Measurements from ENCODE around the gene ZNF10. TPM values are rescaled to one million over a fixed set of nuclear protein-coding genes. Genes with fewer than 3 reads are reported as not detected.

ZNF10 gene
- total RNA-seq, 1 experiment from 2014 or later: 0.59 TPM

DNA sequence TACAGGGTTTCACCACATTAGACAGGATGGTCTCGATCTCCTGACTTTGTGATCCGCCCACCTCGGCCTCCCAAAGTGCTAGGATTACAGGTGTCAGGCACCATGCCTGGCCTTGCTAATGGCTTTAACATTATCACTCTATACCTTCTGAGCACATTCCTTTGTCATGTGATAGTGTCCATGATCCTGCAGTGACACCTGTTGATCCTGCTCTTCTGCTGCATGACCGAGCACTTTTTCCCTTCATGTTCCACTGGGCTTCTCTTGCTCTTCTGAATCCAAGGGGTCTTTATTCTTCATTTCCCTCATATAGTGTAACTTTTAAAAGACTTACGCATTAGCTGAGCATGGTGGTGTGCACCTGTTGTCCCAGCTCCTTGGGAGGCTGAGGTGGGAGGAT is 62.4 kb downstream of the ZNF10 start:
- no peak for DNase-seq (ENCODE audit: low read depth)

DNA sequence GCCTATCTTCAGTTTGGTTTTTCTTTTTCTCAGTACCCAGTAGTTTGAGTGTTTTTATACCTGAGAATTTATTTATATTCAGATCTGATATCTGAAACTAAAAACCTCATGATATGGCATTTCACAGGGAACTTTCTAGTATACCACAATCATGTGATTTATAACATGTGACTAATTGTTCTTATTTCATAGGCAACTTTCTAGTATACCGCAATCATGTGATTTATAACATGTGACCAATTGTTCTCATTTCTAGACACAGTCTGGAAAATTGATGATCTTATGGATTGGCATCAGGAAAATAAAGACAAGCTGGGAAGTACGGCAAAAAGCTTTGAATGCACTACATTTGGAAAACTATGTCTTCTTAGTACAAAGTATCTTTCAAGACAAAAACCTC is 71.5 kb downstream of the ZNF10 start:
- no peak for DNase-seq (ENCODE audit: low read depth)

DNA sequence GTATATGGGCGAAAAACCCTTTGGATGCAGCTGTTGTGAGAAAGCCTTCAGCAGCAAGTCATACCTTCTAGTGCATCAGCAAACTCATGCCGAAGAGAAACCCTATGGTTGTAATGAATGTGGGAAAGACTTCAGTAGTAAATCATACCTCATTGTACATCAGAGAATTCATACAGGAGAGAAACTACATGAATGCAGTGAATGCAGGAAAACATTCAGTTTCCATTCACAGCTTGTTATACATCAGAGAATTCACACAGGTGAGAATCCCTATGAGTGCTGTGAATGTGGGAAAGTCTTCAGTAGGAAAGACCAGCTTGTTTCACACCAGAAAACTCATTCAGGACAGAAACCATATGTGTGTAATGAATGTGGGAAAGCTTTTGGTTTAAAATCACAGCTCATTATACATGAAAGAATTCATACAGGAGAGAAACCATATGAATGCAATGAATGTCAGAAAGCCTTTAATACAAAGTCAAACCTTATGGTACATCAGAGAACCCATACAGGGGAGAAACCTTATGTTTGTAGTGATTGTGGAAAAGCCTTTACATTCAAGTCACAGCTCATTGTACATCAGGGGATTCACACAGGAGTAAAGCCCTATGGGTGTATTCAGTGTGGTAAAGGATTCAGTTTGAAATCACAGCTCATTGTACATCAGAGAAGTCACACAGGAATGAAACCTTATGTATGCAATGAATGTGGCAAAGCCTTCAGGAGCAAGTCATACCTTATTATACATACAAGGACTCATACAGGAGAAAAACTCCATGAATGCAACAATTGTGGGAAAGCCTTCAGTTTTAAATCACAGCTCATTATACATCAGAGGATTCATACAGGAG is 72.3 kb downstream of the ZNF10 start:
- DNase-seq (ENCODE audit: low read depth): no peak

DNA sequence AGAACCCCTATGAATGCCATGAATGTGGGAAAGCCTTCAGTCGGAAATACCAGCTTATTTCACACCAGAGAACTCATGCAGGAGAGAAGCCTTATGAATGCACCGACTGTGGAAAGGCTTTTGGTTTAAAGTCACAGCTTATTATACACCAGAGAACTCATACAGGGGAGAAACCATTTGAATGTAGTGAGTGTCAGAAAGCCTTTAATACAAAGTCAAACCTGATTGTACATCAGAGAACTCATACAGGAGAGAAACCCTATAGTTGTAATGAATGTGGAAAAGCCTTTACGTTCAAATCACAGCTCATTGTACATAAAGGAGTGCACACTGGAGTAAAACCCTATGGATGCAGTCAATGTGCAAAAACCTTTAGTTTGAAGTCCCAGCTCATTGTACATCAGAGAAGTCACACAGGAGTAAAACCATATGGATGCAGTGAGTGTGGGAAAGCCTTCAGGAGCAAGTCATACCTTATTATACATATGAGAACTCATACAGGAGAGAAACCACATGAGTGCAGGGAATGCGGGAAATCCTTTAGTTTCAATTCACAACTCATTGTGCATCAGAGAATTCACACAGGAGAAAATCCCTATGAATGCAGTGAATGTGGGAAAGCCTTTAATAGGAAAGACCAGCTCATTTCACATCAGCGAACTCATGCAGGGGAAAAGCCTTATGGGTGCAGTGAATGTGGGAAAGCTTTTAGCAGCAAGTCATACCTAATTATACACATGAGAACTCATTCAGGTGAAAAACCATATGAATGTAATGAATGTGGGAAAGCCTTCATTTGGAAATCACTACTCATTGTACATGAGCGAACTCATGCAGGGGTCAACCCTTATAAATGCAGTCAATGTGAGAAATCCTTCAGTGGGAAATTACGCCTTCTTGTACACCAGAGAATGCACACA is 73.2 kb downstream of the ZNF10 start:
- no peak for DNase-seq (ENCODE audit: low read depth)

DNA sequence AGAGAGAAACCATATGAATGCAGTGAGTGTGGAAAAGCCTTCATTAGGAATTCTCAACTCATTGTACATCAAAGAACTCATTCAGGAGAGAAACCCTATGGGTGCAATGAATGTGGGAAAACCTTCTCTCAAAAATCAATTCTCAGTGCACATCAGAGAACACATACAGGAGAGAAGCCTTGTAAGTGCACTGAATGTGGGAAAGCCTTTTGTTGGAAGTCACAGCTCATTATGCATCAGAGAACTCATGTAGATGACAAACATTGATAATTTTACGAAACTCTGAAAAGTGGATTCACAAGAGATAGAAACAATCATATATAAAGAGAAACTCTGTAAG is 73.8 kb downstream of the ZNF10 start:
- DNase-seq (ENCODE audit: low read depth): no peak

DNA sequence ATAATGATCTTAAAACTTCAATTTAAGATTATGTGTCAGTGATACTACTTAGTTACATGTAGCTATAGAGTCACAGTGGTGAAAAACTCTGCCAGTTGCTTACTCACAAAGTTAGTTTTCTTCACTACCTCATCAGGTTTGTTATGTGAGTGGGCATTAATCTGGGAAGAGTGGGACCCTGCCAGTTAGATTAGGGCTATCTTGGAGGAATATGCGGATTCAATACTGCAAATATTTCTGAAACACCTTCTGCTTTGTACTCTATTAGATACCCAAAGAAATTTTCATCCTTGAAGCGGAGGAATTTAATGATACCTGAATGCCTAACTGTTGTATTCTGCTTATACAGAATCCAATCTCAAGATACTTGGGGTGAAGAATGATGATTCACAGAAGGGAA is 76.0 kb downstream of the ZNF10 start:
- no peak for DNase-seq (ENCODE audit: low read depth)

Other genes with a start within 250 kb of the ZNF10 start
- 24.2 and 24.7 TPM in 2 replicates for gene CHFR, start 243.0 kb upstream of the ZNF10 start, total RNA-seq (2014; rRNA removed; shearing (Covaris generic))
- gene ZNF605, start 174.3 kb upstream of the ZNF10 start, total RNA-seq (2014; rRNA removed; shearing (Covaris generic)): 4.4 and 5.5 TPM in 2 replicates
- 11.7 and 12.8 TPM in 2 replicates for gene ZNF26, start 144.3 kb upstream of the ZNF10 start, total RNA-seq (2014; rRNA removed; shearing (Covaris generic))
- 13.4 and 14.3 TPM in 2 replicates for gene ZNF84, start 93.1 kb upstream of the ZNF10 start, total RNA-seq (2014; rRNA removed; shearing (Covaris generic))
- 14.9 and 15.2 TPM in 2 replicates for gene ZNF140, start 49.7 kb upstream of the ZNF10 start, total RNA-seq (2014; rRNA removed; shearing (Covaris generic))
- 0.30 and 0.37 TPM in 2 replicates for gene ZNF891, start 353 bp upstream of the ZNF10 start, total RNA-seq (2014; rRNA removed; shearing (Covaris generic))
- 27.2 and 33.3 TPM in 2 replicates for gene ZNF268, start 50.9 kb downstream of the ZNF10 start, total RNA-seq (2014; rRNA removed; shearing (Covaris generic))
- not detected in 2 replicates for gene ANHX, start 105.2 kb downstream of the ZNF10 start, total RNA-seq (2014; rRNA removed; shearing (Covaris generic))